GM18526 (cell line): ENCODE data around the gene NANOS3.

ENCODE experiments used
- POLR2A ChIP-seq: IDR thresholded peaks from 3 replicates; pipeline ENCODE4 v1.6.1; 2011; ENCODE audit not compliant: insufficient read length; ENCODE audit errors: extremely low read depth

NANOS3 gene

GRCh38 chr19:13840305-13841085 is 36.4 kb upstream of the NANOS3 start:
- no peak for TF ChIP-seq POLR2A

GRCh38 chr19:13841086-13841961 is 35.6 kb upstream of the NANOS3 start:
- no peak for TF ChIP-seq POLR2A

- no peak for TF ChIP-seq POLR2A
These were observed 35.0 kb upstream of the NANOS3 start for GRCh38 chr19:13841962-13842290.

GRCh38 chr19:13842291-13843103 is 34.4 kb upstream of the NANOS3 start:
- TF ChIP-seq POLR2A: peak; percentile 88

GRCh38 chr19:13843104-13843921 is 33.6 kb upstream of the NANOS3 start:
- TF ChIP-seq POLR2A: no peak

- TF ChIP-seq POLR2A: no peak
These were observed 32.8 kb upstream of the NANOS3 start for GRCh38 chr19:13844130-13844631.

- no peak for TF ChIP-seq POLR2A
These were observed 30.2 kb upstream of the NANOS3 start for GRCh38 chr19:13846557-13847406.

GRCh38 chr19:13847407-13848339 is 29.3 kb upstream of the NANOS3 start:
- TF ChIP-seq POLR2A: no peak

- no peak for TF ChIP-seq POLR2A
These were observed 28.6 kb upstream of the NANOS3 start for GRCh38 chr19:13848340-13848677.

GRCh38 chr19:13848798-13849676 is 27.9 kb upstream of the NANOS3 start:
- TF ChIP-seq POLR2A: no peak

GRCh38 chr19:13849991-13850909 is 26.7 kb upstream of the NANOS3 start:
- no peak for TF ChIP-seq POLR2A
